Common myeloid progenitor, CD34-positive (primary cell): ENCODE measurements around the gene CEMIP.

Experiments used
- CTCF ChIA-PET: fragments of 350-600 bp; sonication (Branson Sonifier 250); formaldehyde crosslinking; loops from one replicate; lab custom pipeline; 2021; ENCODE audit warnings: antibody characterized with exemption; lab: Charles Lee
- POLR2A ChIA-PET: fragments of 350-600 bp; sonication (Branson Sonifier 250); formaldehyde crosslinking; loops from one replicate; lab custom pipeline; 2021; ENCODE audit warnings: antibody characterized with exemption; lab: Charles Lee
- DNase-seq, 3 donors: peaks; one replicate each; pipeline versions ENCODE4 v3.0.0 to v3.0.0-alpha.2; 2013
- H3K27ac ChIP-seq, 2 experiments: 1 replicate in 1 of 2; 2 replicates in 1 of 2; pipeline ENCODE4 v1.7.0; 2013; ENCODE audit warnings: inconsistent platforms in 2 of 2, low read length in 2 of 2, mild to moderate bottlenecking in 2 of 2, low read depth in 1 of 2, moderate library complexity in 1 of 2; ENCODE audit not compliant: severe bottlenecking in 2 of 2, insufficient read depth in 1 of 2, poor library complexity in 1 of 2
- H3K27me3 ChIP-seq, 5 experiments: replicated peaks in 2 of 5; 1 replicate in 3 of 5; 2 replicates in 2 of 5; pipeline versions ENCODE4 v1.6.1 to v1.7.0; 2013; ENCODE audit warnings: low read length in 4 of 5, mild to moderate bottlenecking in 2 of 5, moderate library complexity in 2 of 5, inconsistent platforms in 1 of 5; ENCODE audit not compliant: insufficient read depth in 5 of 5, control insufficient read depth in 4 of 5
- H3K36me3 ChIP-seq, 4 experiments: 1 replicate in 2 of 4; 2 replicates in 2 of 4; pipeline versions ENCODE4 v1.6.1 to v1.7.0; 2013; ENCODE audit warnings: low read length in 3 of 4, control low read depth in 1 of 4, mild to moderate bottlenecking in 1 of 4; ENCODE audit not compliant: control insufficient read depth in 4 of 4, insufficient read depth in 4 of 4
- H3K4me1 ChIP-seq, 4 experiments: 1 replicate in 3 of 4; 2 replicates in 1 of 4; pipeline versions ENCODE4 v1.6.1 to v1.7.1; 2013; ENCODE audit warnings: low read length in 3 of 4, mild to moderate bottlenecking in 3 of 4, control low read depth in 1 of 4, inconsistent platforms in 1 of 4, moderate library complexity in 1 of 4; ENCODE audit not compliant: control insufficient read depth in 4 of 4, insufficient read depth in 4 of 4; ENCODE audit errors: control extremely low read depth in 1 of 4
- H3K4me3 ChIP-seq, 7 experiments: 1 replicate in 4 of 7; 2 replicates in 3 of 7; pipeline versions ENCODE4 v1.5.1 to v1.7.0; 2013; ENCODE audit warnings: mild to moderate bottlenecking in 7 of 7, low read length in 6 of 7, moderate library complexity in 6 of 7, inconsistent platforms in 2 of 7, low read depth in 2 of 7, control low read depth in 1 of 7; ENCODE audit not compliant: insufficient read depth in 4 of 7, control insufficient read depth in 1 of 7; ENCODE audit errors: extremely low read depth in 1 of 7
- H3K9me3 ChIP-seq, 5 experiments: 1 replicate in 4 of 5; 2 replicates in 1 of 5; pipeline versions ENCODE4 v1.6.1 to v1.7.1; 2013; ENCODE audit warnings: low read length in 4 of 5, mild to moderate bottlenecking in 2 of 5, inconsistent platforms in 1 of 5, low read depth in 1 of 5, moderate library complexity in 1 of 5; ENCODE audit not compliant: control insufficient read depth in 4 of 5, insufficient read depth in 2 of 5; ENCODE audit errors: control extremely low read depth in 1 of 5
- WGBS: methylation state at CpG from one replicate; pipeline ENCODE4 v1.1.5; 2013; ENCODE audit not compliant: insufficient coverage; 5-methylcytosine and 5-hydroxymethylcytosine counted together

The CEMIP gene

GRCh38 chr15:80736560-80736959, 42.6 kb upstream of the CEMIP start:
- no peaks in the 10 kb centered on the region for H3K27me3 ChIP-seq
- ChIA-PET POLR2A (interaction anchor here (0.9 kb wide), 1 partner anchor 186 kb away, joined by 3 read pairs; no protein-coding TSS in a partner anchor), CTCF (no interaction called here)
- no peak overlapping the region for H3K27ac ChIP-seq
- DNase-seq, result no peak
- H3K4me1 ChIP-seq, result peaks cover 0 to 5% (median 2%) of the 10 kb centered on the region in 4 experiments
- H3K36me3 ChIP-seq, result no peaks in the 10 kb centered on the region
- 94% methylated on average over 3 of the region's 4 CpGs for WGBS
- H3K4me3 ChIP-seq, result no peak overlapping the region
- no peaks in the 10 kb centered on the region for H3K9me3 ChIP-seq

GRCh38 chr15:80739919-80740318, 39.3 kb upstream of the CEMIP start:
- Histone ChIP-seq H3K36me3 (no peaks in the 10 kb centered on the region), H3K9me3 (no peaks in the 10 kb centered on the region), H3K27ac (no peak overlapping the region), H3K27me3 (no peaks in the 10 kb centered on the region), H3K4me3 (no peak overlapping the region), H3K4me1 (peaks cover 0 to 8% (median 2%) of the 10 kb centered on the region in 4 experiments)
- CTCF ChIA-PET, result interaction anchor here (0.9 to 1.3 kb wide), 2 partner anchors 9 to 21 kb away, joined by 3 read pairs; no protein-coding TSS in a partner anchor
- WGBS, result 96% methylated on average over 2 of the region's 3 CpGs
- POLR2A ChIA-PET, result no interaction called here
- DNase-seq, result no peak

- WGBS, result 100% methylated on average over 3 of the region's 4 CpGs
- Histone ChIP-seq H3K36me3 (no peaks in the 10 kb centered on the region), H3K4me3 (no peak overlapping the region), H3K27me3 (no peaks in the 10 kb centered on the region), H3K4me1 (peaks cover 0 to 8% (median 2%) of the 10 kb centered on the region in 4 experiments), H3K9me3 (no peaks in the 10 kb centered on the region), H3K27ac (no peak overlapping the region)
- no peak for DNase-seq
- CTCF ChIA-PET, result no interaction called here
- POLR2A ChIA-PET, result interaction anchor here (0.6 kb wide), 1 partner anchor 182 kb away, joined by 3 read pairs; no protein-coding TSS in a partner anchor
These were observed 37.1 kb upstream of the CEMIP start for GRCh38 chr15:80742081-80742480.

DNA sequence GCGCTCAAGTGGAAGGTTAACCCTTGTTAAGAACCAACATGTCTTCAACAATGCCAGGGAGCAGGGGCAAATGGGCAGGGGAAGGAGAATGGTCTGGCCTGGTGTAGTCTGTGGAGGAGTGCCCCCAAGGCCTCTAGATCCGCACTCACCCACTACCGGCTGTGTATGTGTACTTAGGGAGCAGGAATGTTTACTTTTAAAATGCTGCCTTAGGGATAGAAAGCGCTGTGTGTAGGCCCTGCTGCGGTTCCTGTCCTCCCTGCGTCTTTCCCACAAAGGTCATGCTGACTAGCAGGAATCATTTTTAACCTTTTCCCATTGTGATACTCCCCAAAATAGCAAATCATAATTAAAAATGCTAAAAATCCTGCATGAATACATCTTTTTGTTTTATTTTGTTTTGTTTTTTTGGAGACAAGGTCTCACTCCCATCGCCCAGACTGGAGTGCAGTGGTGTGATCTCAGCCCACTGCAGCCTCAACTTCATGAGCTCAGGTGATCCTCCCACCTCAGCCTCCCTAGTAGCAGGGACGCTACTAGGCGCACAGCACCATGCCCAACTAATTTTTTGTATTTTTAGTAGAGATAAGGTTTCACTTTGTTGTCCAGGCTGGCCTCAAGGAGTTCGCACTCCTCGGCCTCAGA, 35.9 kb upstream of the CEMIP start:
- peaks cover 0 to 8% (median 2%) of the 10 kb centered on the region in 4 experiments for H3K4me1 ChIP-seq
- H3K4me3 ChIP-seq, result no peak overlapping the region
- ChIA-PET POLR2A (no interaction called here), CTCF (no interaction called here)
- no peaks in the 10 kb centered on the region for H3K9me3 ChIP-seq
- H3K27me3 ChIP-seq, result no peaks in the 10 kb centered on the region
- H3K27ac ChIP-seq, result no peak overlapping the region
- 100% methylated on average over 4 of the region's 11 CpGs for WGBS
- no peak for DNase-seq
- no peaks in the 10 kb centered on the region for H3K36me3 ChIP-seq

- Histone ChIP-seq H3K4me3 (no peak overlapping the region), H3K4me1 (peaks cover 0 to 8% (median 2%) of the 10 kb centered on the region in 4 experiments), H3K27me3 (no peaks in the 10 kb centered on the region), H3K27ac (no peak overlapping the region), H3K36me3 (no peaks in the 10 kb centered on the region), H3K9me3 (no peaks in the 10 kb centered on the region)
- WGBS, result 91% methylated on average over 4 of the region's 6 CpGs
- ChIA-PET CTCF (no interaction called here), POLR2A (no interaction called here)
- DNase-seq, result no peak
These were observed 34.8 kb upstream of the CEMIP start for GRCh38 chr15:80744415-80744814.

- WGBS, result 20% methylated on average over 1 of the region's 1 CpG
- Histone ChIP-seq H3K9me3 (no peaks in the 10 kb centered on the region), H3K4me1 (peaks cover 0 to 8% (median 2%) of the 10 kb centered on the region in 4 experiments), H3K27me3 (no peaks in the 10 kb centered on the region), H3K36me3 (no peaks in the 10 kb centered on the region), H3K4me3 (no peak overlapping the region), H3K27ac (no peak overlapping the region)
- ChIA-PET CTCF (no interaction called here), POLR2A (no interaction called here)
- peak in 2 of 3 donors; percentile 10 to 14 for DNase-seq
These were observed 34.3 kb upstream of the CEMIP start for GRCh38 chr15:80744826-80745225.

DNA sequence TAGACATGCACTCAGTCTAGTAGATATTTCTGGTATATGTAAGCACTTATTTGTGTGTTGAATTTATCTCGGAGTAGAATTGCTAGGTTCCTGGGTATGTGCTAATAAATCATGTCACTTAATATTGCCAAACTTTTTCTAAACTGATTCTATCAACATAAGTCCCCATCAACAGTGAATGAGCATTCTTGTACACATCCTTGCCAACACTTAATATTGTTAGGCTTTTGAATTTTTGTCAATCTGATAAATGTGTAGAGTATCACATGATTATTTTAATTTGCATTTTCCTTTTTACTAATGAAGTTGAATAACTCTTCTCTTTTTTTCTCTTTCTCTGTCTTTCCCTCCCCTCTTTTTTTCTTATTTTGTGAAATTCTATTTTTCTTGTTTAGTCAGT, 33.3 kb upstream of the CEMIP start:
- Histone ChIP-seq H3K27me3 (no peaks in the 10 kb centered on the region), H3K4me1 (peaks cover 0 to 6% (median 1%) of the 10 kb centered on the region in 4 experiments), H3K36me3 (no peaks in the 10 kb centered on the region), H3K27ac (no peak overlapping the region), H3K9me3 (no peaks in the 10 kb centered on the region), H3K4me3 (no peak overlapping the region)
- CTCF ChIA-PET, result no interaction called here
- no peak for DNase-seq
- WGBS, result no CpG with 5 or more reads among the region's 1 CpG
- POLR2A ChIA-PET, result no interaction called here
